H9 (cell line): Measurements from ENCODE around the gene DAB2IP. TPM values are rescaled to one million over a fixed set of nuclear protein-coding genes. Genes with fewer than 3 reads are reported as not detected.
"Not testable (repeated sequence)": the region's sequence is repeated elsewhere in the genome, so short reads cannot be mapped to it uniquely, and the experiment has no call there.

Source experiments
- DNase-seq: peaks from one replicate; pipeline ENCODE4 v3.0.0-alpha.2; 2017
- H2AFZ ChIP-seq: one replicate; pipeline ENCODE4 v1.6.1; 2013; ENCODE audit warnings: mild to moderate bottlenecking, low read length, control low read depth, moderate library complexity
- H2AK5ac ChIP-seq: 2 replicates; pipeline ENCODE4 v1.6.1; 2013; ENCODE audit warnings: low read length, control low read depth, mixed read lengths; ENCODE audit not compliant: insufficient read length
- H2BK120ac ChIP-seq: one replicate; pipeline ENCODE4 v1.6.1; 2013; ENCODE audit warnings: low read depth, mild to moderate bottlenecking, low read length, control low read depth, inconsistent platforms; ENCODE audit not compliant: poor library complexity, severe bottlenecking
- H2BK12ac ChIP-seq: 2 replicates; pipeline ENCODE4 v1.6.1; 2013; ENCODE audit warnings: low read length, control low read depth, mixed read lengths, low read depth; ENCODE audit not compliant: insufficient read length
- H2BK15ac ChIP-seq: 2 replicates; pipeline ENCODE4 v1.6.1; 2013; ENCODE audit warnings: low read depth, low read length, control low read depth
- H2BK20ac ChIP-seq: one replicate; pipeline ENCODE4 v1.6.1; 2013; ENCODE audit warnings: low read depth, mild to moderate bottlenecking, low read length, control low read depth, inconsistent platforms; ENCODE audit not compliant: poor library complexity, severe bottlenecking
- H2BK5ac ChIP-seq: 2 replicates; pipeline ENCODE4 v1.6.1; 2013; ENCODE audit warnings: low read length, control low read depth, mixed read lengths; ENCODE audit not compliant: insufficient read length
- H3K14ac ChIP-seq: 2 replicates; pipeline ENCODE4 v1.6.1; 2013; ENCODE audit warnings: low read length, control low read depth; ENCODE audit not compliant: insufficient read depth
- H3K18ac ChIP-seq: 2 replicates; pipeline ENCODE4 v1.6.1; 2013; ENCODE audit warnings: low read depth, mild to moderate bottlenecking, mixed read lengths, low read length, control low read depth; ENCODE audit not compliant: insufficient read length
- H3K23ac ChIP-seq: 2 replicates; pipeline ENCODE4 v1.6.1; 2013; ENCODE audit warnings: low read length, control low read depth, mixed read lengths, low read depth; ENCODE audit not compliant: insufficient read length
- H3K23me2 ChIP-seq: 2 replicates; pipeline ENCODE4 v1.6.1; 2013; ENCODE audit warnings: low read depth, mild to moderate bottlenecking, mixed read lengths, low read length, control low read depth; ENCODE audit not compliant: insufficient read length, poor library complexity, severe bottlenecking
- H3K27ac ChIP-seq: 2 replicates; pipeline ENCODE4 v1.5.1; 2013; ENCODE audit warnings: low read length, control low read depth, mixed read lengths, low read depth; ENCODE audit not compliant: insufficient read length
- H3K27me3 ChIP-seq: 2 replicates; pipeline ENCODE4 v1.6.1; 2013; ENCODE audit warnings: low read length, control low read depth, inconsistent platforms; ENCODE audit not compliant: insufficient read depth
- H3K4ac ChIP-seq: 2 replicates; pipeline ENCODE4 v1.6.1; 2013; ENCODE audit warnings: low read depth, mild to moderate bottlenecking, control low read depth, inconsistent platforms, low read length, moderate library complexity
- H3K4me1 ChIP-seq: 2 replicates; pipeline ENCODE4 v1.6.1; 2013; ENCODE audit warnings: low read length, control low read depth, inconsistent platforms; ENCODE audit not compliant: insufficient read depth
- H3K4me2 ChIP-seq: 2 replicates; pipeline ENCODE4 v1.6.1; 2013; ENCODE audit warnings: low read length, control low read depth, mixed read lengths; ENCODE audit not compliant: insufficient read length, insufficient read depth
- H3K56ac ChIP-seq: 2 replicates; pipeline ENCODE4 v1.6.1; 2013; ENCODE audit warnings: low read depth, mild to moderate bottlenecking, mixed read lengths, low read length, control low read depth; ENCODE audit not compliant: insufficient read length
- H3K79me1 ChIP-seq: 2 replicates; pipeline ENCODE4 v1.6.1; 2013; ENCODE audit warnings: low read depth, mild to moderate bottlenecking, moderate library complexity, low read length, control low read depth, inconsistent platforms; ENCODE audit not compliant: insufficient read depth, poor library complexity, severe bottlenecking
- H3K79me2 ChIP-seq: 2 replicates; pipeline ENCODE4 v1.6.1; 2013; ENCODE audit warnings: low read length, control low read depth, inconsistent platforms; ENCODE audit not compliant: insufficient read depth
- H3K9ac ChIP-seq: 2 replicates; pipeline ENCODE4 v1.6.1; 2013; ENCODE audit warnings: low read length, control low read depth, mixed read lengths; ENCODE audit not compliant: insufficient read length; ENCODE audit errors: extremely low read depth
- H3K9me3 ChIP-seq: one replicate; pipeline ENCODE4 v1.6.1; 2013; ENCODE audit warnings: low read depth, low read length, inconsistent platforms; ENCODE audit not compliant: control insufficient read depth
- H3T11ph ChIP-seq: one replicate; pipeline ENCODE4 v1.6.1; 2013; ENCODE audit warnings: mild to moderate bottlenecking, low read length, control low read depth, inconsistent platforms
- H4K20me1 ChIP-seq: one replicate; pipeline ENCODE4 v1.6.1; 2013; ENCODE audit not compliant: control insufficient read depth, insufficient read length, insufficient read depth
- H4K5ac ChIP-seq: 2 replicates; pipeline ENCODE4 v1.6.1; 2013; ENCODE audit warnings: low read depth, mild to moderate bottlenecking, mixed read lengths, low read length, control low read depth; ENCODE audit not compliant: insufficient read length
- H4K8ac ChIP-seq: replicated peaks from 2 replicates; pipeline ENCODE4 v1.6.1; 2013; ENCODE audit warnings: low read length, control low read depth, mixed read lengths, low read depth; ENCODE audit not compliant: insufficient read length
- H4K91ac ChIP-seq: 2 replicates; pipeline ENCODE4 v1.6.1; 2013; ENCODE audit warnings: low read depth, mild to moderate bottlenecking, moderate library complexity, mixed read lengths, low read length, control low read depth; ENCODE audit not compliant: insufficient read length
- H3K27ac Mint-ChIP-seq, 3 experiments: 2 replicates in 2 of 3; 3 replicates in 1 of 3; pipeline ENCODE4 v1.8.0; 2020 to 2021; ENCODE audit warnings: mixed read lengths in 3 of 3, mild to moderate bottlenecking in 1 of 3, moderate library complexity in 1 of 3
- H3K27me3 Mint-ChIP-seq: 2 replicates; pipeline ENCODE4 v1.8.0; 2021; ENCODE audit warnings: low read depth, mild to moderate bottlenecking, moderate library complexity, mixed read lengths
- H3K36me3 Mint-ChIP-seq, 3 experiments: 2 replicates in 2 of 3; 3 replicates in 1 of 3; pipeline ENCODE4 v1.8.0; 2020 to 2021; ENCODE audit warnings: low read depth in 3 of 3, mixed read lengths in 3 of 3; ENCODE audit not compliant: insufficient read depth in 1 of 3
- H3K4me1 Mint-ChIP-seq, 2 experiments: 2 replicates each; pipeline ENCODE4 v1.8.0; 2020; ENCODE audit warnings: mixed read lengths in 2 of 2
- H3K4me3 Mint-ChIP-seq, 2 experiments: 2 replicates in 1 of 2; 3 replicates in 1 of 2; pipeline ENCODE4 v1.8.0; 2020 to 2021; ENCODE audit warnings: mild to moderate bottlenecking in 2 of 2, mixed read lengths in 2 of 2, moderate library complexity in 1 of 2
- H3K9me3 Mint-ChIP-seq, 2 experiments: 2 replicates in 1 of 2; 3 replicates in 1 of 2; pipeline ENCODE4 v1.8.0; 2020; ENCODE audit warnings: mild to moderate bottlenecking in 2 of 2, mixed read lengths in 2 of 2, moderate library complexity in 1 of 2
- WGBS: extraction: QIAGEN DNeasy Blood & Tissue Kit; methylation state at CpG from one replicate; pipeline ENCODE4 v1.1.7; 2013; ENCODE audit warnings: missing lambda C conversion rate, low lambda C conversion rate, mixed read lengths; ENCODE audit not compliant: insufficient read length; ENCODE audit errors: extremely low coverage; 5-methylcytosine and 5-hydroxymethylcytosine counted together
- total RNA-seq: library from RNA; stranded (reverse); gene quantifications from 2 replicates; pipeline ENCODE4 v1.2.1, GENCODE V29; 2021

Gene DAB2IP
- total RNA-seq, 1 experiment from 2014 or later: 22.6 TPM

- H4K8ac ChIP-seq, H2AFZ ChIP-seq, H3K27ac ChIP-seq, H2AK5ac ChIP-seq, H2BK5ac ChIP-seq, H2BK12ac ChIP-seq, H3K27me3 Mint-ChIP-seq, H3K56ac ChIP-seq, H2BK120ac ChIP-seq, H4K5ac ChIP-seq, H3K9me3 ChIP-seq, H3K23me2 ChIP-seq, H3K79me2 ChIP-seq, H4K20me1 ChIP-seq, H3K27me3 ChIP-seq, H2BK20ac ChIP-seq, DNase-seq, H4K91ac ChIP-seq, H3K18ac ChIP-seq, H3K23ac ChIP-seq, H3K14ac ChIP-seq, H3K79me1 ChIP-seq, H3K4me2 ChIP-seq, H3K9me3 Mint-ChIP-seq, H3K9ac ChIP-seq, H3K4me3 Mint-ChIP-seq, H3K36me3 Mint-ChIP-seq, H3T11ph ChIP-seq, H3K4ac ChIP-seq, H3K27ac Mint-ChIP-seq, H2BK15ac ChIP-seq, H3K4me1 ChIP-seq: not testable (repeated sequence)
- peaks cover 13 to 44% of the 10 kb centered on the region in 2 experiments for H3K4me1 Mint-ChIP-seq
- no CpG with 5 or more reads among the region's 6 CpGs for WGBS
Measured at GRCh38 chr9:121794334-121794733, 142.9 kb downstream of the DAB2IP start.
